Suppressor macrophage (primary cell): ENCODE results near the gene TDRD9.

Experiments
- DNase-seq, 4 experiments: peaks; one replicate each; pipeline ENCODE4 v3.0.0-alpha.2; 2020 to 2022

Gene TDRD9

DNA sequence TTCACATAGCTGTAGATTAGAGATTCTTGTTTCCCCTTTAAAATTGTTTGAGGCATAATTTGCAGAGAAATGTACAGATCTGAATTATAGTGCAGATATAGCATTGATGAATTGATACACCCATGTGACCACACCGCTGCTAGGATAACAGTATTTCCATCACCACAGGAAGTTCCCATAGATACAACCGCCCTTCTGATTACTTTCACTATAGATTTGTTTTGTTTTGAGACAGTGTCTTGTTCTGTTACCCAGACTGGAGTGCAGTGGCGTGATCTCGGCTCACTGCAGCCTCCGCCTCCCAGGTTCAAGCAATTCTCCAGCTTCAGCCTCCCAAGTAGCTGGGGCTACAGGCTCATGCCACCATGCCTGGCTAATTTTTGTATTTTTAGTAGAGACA, 148.5 kb downstream of the TDRD9 start:
- no peak for DNase-seq

DNA sequence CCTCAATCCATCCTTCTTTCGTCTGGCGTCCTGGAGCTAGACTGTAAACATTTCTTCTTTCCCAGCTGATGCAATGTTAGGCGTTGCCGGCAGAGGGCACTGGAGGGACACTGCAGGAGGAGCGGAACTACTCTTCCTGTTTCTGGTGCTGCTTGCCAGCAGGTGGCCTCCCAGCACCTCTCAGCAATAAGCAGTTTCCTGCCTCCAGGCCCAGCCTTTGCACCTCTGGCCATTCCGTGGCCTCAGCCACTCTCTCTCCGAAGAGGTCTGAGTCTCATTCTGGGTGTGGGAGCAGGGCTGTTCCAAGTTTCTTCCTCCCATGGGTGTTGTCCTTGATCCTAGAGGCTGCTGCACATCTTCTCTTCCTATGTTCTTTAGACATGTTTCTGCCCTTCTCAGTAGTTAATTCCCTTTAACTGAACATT, 149.8 kb downstream of the TDRD9 start:
- peak; percentile 89 to 91 (median 90) for DNase-seq

GRCh38 chr14:104080376-104081260, 152.4 kb downstream of the TDRD9 start:
- DNase-seq: no peak

- DNase-seq: no peak
Measured at GRCh38 chr14:104081261-104081835, 153.1 kb downstream of the TDRD9 start.

DNA sequence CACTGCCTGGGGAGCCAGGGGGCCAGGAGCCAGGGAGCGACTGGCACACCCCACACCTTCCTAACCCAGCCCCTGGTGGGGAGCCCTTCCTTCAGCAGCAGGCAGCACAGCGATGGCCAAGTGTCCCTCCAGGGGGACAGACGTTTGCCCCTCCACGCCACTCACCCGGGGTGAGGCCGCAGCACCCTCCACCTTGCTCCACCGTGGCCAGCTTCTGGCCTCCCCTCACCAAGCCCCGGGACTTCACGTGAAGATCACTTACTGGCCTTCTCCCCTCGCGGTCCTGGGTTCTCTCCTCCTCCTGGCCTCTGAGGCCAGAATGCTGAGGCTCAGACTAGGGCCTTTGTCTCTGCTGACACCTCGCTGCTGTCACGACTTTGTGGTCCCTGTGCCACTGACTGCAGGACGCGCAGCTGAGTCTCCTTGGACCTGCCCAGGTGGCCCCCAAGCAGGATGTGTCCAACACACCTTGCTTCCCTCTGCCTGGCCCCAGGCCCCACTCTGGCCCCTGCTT, 153.8 kb downstream of the TDRD9 start:
- DNase-seq: no peak

DNA sequence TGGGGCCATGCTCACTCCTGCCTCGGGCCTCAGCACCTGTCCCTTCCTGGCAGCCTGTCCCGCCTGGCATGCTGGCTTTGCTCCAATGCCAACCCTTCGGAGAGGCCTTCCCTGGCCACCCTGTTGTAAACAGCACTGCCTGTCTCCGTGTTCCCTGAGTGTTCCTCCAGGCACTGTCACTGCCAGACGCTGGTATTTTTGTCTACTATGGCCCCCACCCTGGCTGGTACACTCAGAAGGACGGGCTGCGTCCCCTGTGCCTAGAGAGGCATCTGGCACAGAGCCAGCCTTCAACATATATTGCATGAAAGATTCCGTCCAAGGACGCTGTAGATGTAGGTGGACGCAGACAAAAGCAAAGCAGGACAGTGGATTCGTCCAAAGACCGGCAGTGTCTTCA, 154.6 kb downstream of the TDRD9 start:
- no peak for DNase-seq

GRCh38 chr14:104084251-104085002, 156.2 kb downstream of the TDRD9 start:
- no peak for DNase-seq

DNA sequence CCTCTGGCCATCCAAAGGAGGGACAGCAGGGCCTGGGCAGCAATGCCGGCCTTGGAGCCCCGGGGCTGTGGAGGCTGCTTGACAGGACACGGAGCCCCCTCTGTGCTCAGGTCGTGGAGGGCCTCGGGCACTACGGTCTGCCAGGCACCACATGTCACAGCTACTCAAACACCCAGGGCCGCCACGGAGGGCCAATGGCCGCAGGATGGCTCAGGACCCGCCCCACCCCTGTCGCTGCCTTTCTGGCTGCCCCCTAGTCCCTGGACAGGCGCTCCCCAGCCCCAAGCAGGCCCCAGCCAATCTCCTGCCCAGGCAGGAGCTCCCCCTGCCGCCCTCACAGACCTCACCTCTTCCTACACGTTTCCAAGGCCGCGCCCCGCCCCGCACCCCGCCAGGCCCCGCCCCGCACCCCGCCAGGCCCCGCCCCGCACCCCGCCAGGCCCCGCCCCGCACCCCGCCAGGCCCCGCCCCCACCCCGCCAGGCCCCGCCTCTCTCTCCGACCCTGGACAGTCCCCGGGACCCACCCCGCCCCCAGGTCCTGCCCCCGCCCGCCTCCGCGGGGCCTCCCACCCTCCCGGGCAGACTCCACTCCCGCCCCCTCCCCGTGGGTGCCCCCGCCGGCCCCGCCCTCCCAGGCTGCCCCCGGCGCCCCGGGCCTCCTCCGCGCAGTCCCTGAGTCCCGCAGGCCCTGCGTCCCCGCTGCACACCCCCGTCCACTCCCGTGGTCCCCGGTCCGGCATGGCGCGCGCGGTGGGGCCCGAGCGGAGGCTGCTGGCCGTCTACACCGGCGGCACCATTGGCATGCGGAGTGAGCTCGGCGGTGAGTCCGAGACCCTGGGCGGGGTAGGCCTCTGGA, 157.0 kb downstream of the TDRD9 start, which contains the start of gene ASPG:
Gene ASPG (plus strand): TSS at position 669 of the 857 bp plus-strand sequence. CDS start 71 bp downstream, at position 740.
- peak in 1 of 4 experiments; percentile 13 for DNase-seq

- DNase-seq: no peak
Measured at GRCh38 chr14:104085889-104086201, 157.6 kb downstream of the TDRD9 start.

DNA sequence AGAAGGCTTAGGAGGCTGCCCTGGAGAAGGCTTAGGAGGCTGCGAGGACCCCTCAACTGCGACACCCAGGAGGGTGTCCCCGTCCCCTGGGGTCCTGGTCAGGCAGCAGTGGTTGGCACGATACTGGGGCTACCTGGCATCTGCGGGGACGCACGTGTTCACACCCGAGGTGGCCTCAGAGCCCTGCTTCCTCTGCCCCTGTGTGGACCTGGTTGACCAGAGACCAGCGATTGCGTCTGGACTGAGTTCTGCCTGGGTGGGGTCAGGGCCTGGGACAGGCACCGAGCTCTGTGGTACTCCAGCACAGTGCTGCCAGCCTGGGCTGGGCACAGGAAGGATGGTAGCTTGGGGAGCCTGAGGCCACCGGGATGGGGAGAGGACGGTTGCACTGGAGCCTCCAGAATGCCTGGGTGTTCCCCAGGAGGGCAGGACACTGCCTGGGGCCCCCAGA, 158.0 kb downstream of the TDRD9 start:
- DNase-seq: no peak

DNA sequence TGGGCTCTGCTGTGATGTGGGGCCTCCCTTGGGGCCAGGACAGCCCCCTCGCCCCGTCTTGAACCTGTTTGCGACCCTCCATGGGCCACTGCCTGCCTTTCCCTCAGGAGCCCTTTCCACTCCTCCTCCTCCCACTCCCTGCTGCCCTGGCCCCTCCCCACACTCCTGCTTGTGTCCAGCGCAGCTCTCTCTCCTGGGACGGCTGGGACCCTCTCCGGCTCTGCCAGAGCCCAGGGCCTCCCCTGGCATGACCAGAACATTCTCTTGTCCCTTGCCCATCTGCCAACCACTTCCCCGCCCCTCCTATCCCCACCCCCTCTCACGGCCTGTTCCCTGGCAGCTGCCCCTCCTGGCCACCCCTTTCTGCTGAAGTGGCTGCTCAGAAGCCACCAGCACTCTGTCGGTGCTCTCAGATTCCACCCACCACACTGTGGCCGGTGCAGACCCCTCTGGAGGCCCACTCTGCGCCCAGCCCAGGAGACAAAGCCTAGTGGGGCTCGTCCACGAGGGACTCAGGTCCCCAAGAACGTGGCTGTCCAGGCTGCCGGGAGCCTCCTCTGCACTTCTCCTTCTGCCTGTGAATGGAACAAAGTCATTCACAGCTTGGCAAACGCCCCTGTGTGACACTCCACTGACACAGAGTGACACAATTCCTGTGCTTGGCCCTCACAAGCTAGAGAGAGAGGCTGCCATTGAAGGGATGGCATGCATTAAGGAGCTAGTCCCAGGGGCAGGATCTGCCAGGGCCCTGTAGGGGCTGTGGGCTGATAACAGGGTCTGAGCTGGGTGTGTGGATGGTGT, 158.6 kb downstream of the TDRD9 start:
- no peak for DNase-seq

GRCh38 chr14:104087505-104087904, 159.2 kb downstream of the TDRD9 start:
- no peak for DNase-seq

GRCh38 chr14:104087981-104088850, 160.0 kb downstream of the TDRD9 start:
- DNase-seq: no peak

- no peak for DNase-seq
Measured at GRCh38 chr14:104090071-104090748, 162.0 kb downstream of the TDRD9 start.

DNA sequence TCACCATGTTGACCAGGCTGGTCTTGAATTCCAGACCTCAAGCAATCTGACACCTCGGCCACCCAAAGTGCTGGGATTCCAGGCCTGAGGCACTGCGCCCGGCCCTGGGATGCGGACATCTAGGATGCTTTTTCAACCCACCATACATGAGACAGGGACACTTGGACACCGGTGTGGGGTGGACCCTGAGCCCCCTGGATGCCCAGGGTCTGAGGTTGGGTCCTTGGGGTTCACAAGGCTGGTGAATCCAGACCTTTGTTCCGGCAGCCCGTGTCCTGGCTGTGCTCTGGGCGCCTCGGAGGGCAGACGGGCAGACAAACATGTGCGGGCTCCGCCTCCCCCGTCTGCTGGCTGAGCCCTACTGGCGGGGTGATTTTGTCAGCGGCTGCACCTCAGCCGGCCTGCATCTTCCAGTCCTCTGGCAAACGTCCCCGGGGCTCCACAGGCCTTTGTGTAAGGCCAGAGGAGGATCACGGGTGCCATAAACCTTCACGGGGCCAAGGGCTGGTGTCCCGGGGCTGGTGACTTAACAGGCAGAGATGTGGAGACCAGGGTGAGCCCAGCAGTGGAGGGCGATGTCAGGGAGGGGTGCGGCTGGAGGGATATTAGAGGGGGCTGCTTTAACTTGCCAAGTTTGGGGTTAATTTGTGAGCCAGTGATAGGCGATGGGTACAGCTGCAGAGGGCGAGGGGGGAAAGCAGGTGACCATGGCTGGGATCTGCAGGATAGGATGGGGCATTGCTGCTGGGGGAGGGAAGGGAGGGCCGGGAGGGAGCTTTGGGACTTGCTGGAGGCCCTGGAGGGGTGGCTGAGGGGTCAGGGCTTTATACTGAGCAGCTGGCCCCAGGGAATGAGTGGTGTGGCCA, 163.0 kb downstream of the TDRD9 start:
- no peak for DNase-seq

GRCh38 chr14:104091927-104092771, 163.9 kb downstream of the TDRD9 start:
- DNase-seq: no peak

DNA sequence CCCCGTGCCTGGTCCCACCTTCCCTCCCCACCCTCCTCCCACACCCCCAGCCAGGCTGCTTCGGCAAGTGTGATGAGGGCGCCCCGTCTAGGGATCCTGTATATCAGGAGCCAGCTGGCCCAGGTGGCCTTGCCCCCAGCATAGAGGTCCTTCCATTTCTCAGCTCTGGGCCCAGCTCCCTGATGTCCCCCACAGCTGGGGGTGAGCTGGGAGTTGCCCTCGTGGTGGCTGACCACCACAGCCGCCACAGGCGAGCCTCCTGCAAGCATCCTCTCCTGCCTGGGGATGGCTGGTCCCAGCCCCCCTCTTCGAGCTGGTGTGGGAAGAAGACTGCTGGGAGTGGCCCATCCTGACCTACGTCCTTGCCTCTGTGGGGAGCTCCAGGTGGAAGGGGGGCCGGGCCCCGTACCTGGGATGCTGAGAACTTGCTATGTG, 164.7 kb downstream of the TDRD9 start:
- DNase-seq: no peak
